A549 (cell line): ENCODE measurements around the gene CDCA3. TPM values are rescaled to one million over a fixed set of nuclear protein-coding genes. Genes with fewer than 3 reads are reported as not detected.

Experiments used
- ATAC-seq, 2 experiments: fragments of 200-7000 bp in 1 of 2; fragments of >200 bp in 1 of 2; cut with Nextera tagmentation in 1 of 2; cut with Tn5 transposase in 1 of 2; 3 replicates each; pipeline versions ENCODE4 v1.8.0 to v1.9.1; 2018 to 2020; ENCODE audit warnings: mild to moderate bottlenecking in 1 of 2, moderate library complexity in 1 of 2
- CTCF ChIA-PET: fragments of 300-600 bp; sonication (Branson Sonifier 250); formaldehyde crosslinking; extraction: SDS; loops from one replicate; lab custom pipeline; 2021; ENCODE audit warnings: antibody characterized with exemption, inconsistent platforms; lab: Yijun Ruan, JAX
- POLR2A ChIA-PET: fragments of 350-600 bp; formaldehyde crosslinking; extraction: SDS; loops from one replicate; lab custom pipeline; 2021; ENCODE audit warnings: antibody characterized with exemption, inconsistent platforms; lab: Yijun Ruan, JAX
- DNase-seq, 2 experiments: peaks; one replicate each; pipeline versions ENCODE4 v3.0.0 to v3.0.0-alpha.2; 2011 to 2016; ENCODE audit warnings: low read depth in 1 of 2, low spot score in 1 of 2
- FAIRE-seq: peaks from 2 replicates; lab custom pipeline; 2011; peaks lifted over from hg19 to GRCh38; lab: Jason Lieb, UNC
- H3K27ac ChIP-seq, 2 experiments: fragments of >200 bp; sonication (Bioruptor Twin); formaldehyde crosslinking; 3 replicates each; pipeline ENCODE4 v1.5.1; 2016 to 2017
- H3K4me1 ChIP-seq: fragments of >200 bp; sonication (Bioruptor Twin); formaldehyde crosslinking; 3 replicates; pipeline ENCODE4 v1.6.1; 2016
- H3K4me2 ChIP-seq: fragments of >200 bp; sonication (Bioruptor Twin); formaldehyde crosslinking; 3 replicates; pipeline ENCODE4 v1.6.1; 2016
- H3K4me3 ChIP-seq: fragments of >200 bp; sonication (Bioruptor Twin); formaldehyde crosslinking; 3 replicates; pipeline ENCODE4 v1.5.1; 2016
- H3K9me3 ChIP-seq: fragments of >200 bp; sonication (Bioruptor Twin); formaldehyde crosslinking; 3 replicates; pipeline ENCODE4 v1.6.1; 2016
- CBX2 ChIP-seq: fragments of 200-600 bp; sonication (generic); IDR thresholded peaks from 2 replicates; pipeline ENCODE4 v1.6.1; 2016; ENCODE audit warnings: low read depth, mild to moderate bottlenecking, borderline replicate concordance
- CBX8 ChIP-seq: fragments of 200-600 bp; sonication (generic); IDR thresholded peaks from 2 replicates; pipeline ENCODE4 v1.6.1; 2016
- CEBPB ChIP-seq, 2 experiments: fragments of >200 bp in 1 of 2; sonication (Bioruptor Twin) in 1 of 2; formaldehyde crosslinking in 1 of 2; IDR thresholded peaks; 2 replicates each; pipeline ENCODE4 v1.6.1; 2012 to 2016
- CHD2 ChIP-seq: fragments of 150-350 bp; IDR thresholded peaks from 2 replicates; pipeline ENCODE4 v1.6.1; 2014; ENCODE audit warnings: low read length; ENCODE audit not compliant: partially characterized antibody
- EHMT2 ChIP-seq: fragments of 200-600 bp; sonication (generic); IDR thresholded peaks from 2 replicates; pipeline ENCODE4 v1.6.1; 2016; ENCODE audit warnings: antibody characterized with exemption, low read depth, mild to moderate bottlenecking, moderate library complexity
- FOSB ChIP-seq: fragments of 250-450 bp; sonication (Bioruptor Pico); IDR thresholded peaks from 2 replicates; pipeline ENCODE4 v1.5.0; 2020; ENCODE audit warnings: mild to moderate bottlenecking, moderate library complexity
- FOSL2 ChIP-seq, 2 experiments: fragments of 450-650 bp in 1 of 2; fragments of >200 bp in 1 of 2; sonication (Bioruptor Twin) in 1 of 2; formaldehyde crosslinking; IDR thresholded peaks; 2 replicates each; pipeline versions ENCODE4 v1.5.0 to v1.6.1; 2016 to 2020; ENCODE audit warnings: mild to moderate bottlenecking in 1 of 2, moderate library complexity in 1 of 2
- HDAC2 ChIP-seq: fragments of 200-600 bp; sonication (generic); IDR thresholded peaks from 2 replicates; pipeline ENCODE4 v1.6.1; 2016
- HEYL ChIP-seq: fragments of 250-450 bp; sonication (Bioruptor Pico); IDR thresholded peaks from 2 replicates; pipeline ENCODE4 v1.8.0; 2021; ENCODE audit warnings: mild to moderate bottlenecking, moderate library complexity
- HOXA7 ChIP-seq: fragments of 250-450 bp; sonication (Bioruptor Pico); IDR thresholded peaks from 2 replicates; pipeline ENCODE4 v1.5.0; 2020; ENCODE audit warnings: mild to moderate bottlenecking, moderate library complexity
- HOXB5 ChIP-seq: fragments of 250-450 bp; sonication (Bioruptor Pico); IDR thresholded peaks from 2 replicates; pipeline ENCODE4 v1.5.0; 2020; ENCODE audit warnings: mild to moderate bottlenecking, moderate library complexity
- JUN ChIP-seq, 2 experiments: fragments of >200 bp; sonication (Bioruptor Twin); formaldehyde crosslinking; IDR thresholded peaks; 2 replicates in 1 of 2; 3 replicates in 1 of 2; pipeline ENCODE4 v1.6.1; 2016 to 2017
- MAFK ChIP-seq: fragments of 450-650 bp; IDR thresholded peaks from 2 replicates; pipeline ENCODE4 v1.6.1; 2014; ENCODE audit not compliant: partially characterized antibody
- MAZ ChIP-seq: fragments of 150-350 bp; IDR thresholded peaks from 2 replicates; pipeline ENCODE4 v1.6.1; 2014; ENCODE audit warnings: antibody characterized with exemption, low read depth, low read length, borderline replicate concordance
- NFE2L2 ChIP-seq: fragments of 150-350 bp; conservative IDR thresholded peaks from 2 replicates; pipeline ENCODE4 v1.6.1; 2014; ENCODE audit warnings: low read length
- NPAS2 ChIP-seq: fragments of 250-450 bp; sonication (Bioruptor Pico); IDR thresholded peaks from 2 replicates; pipeline ENCODE4 v1.8.0; 2022; ENCODE audit warnings: mild to moderate bottlenecking, moderate library complexity, borderline replicate concordance
- NR3C1 ChIP-seq: fragments of >200 bp; sonication (Bioruptor Twin); formaldehyde crosslinking; IDR thresholded peaks from 3 replicates; pipeline ENCODE4 v1.6.1; 2017
- PHF8 ChIP-seq: fragments of 200-600 bp; sonication (generic); IDR thresholded peaks from 2 replicates; pipeline ENCODE4 v1.6.1; 2016; ENCODE audit warnings: low read depth, mild to moderate bottlenecking, antibody characterized with exemption, moderate library complexity, borderline replicate concordance
- POLR2AphosphoS2 ChIP-seq: conservative IDR thresholded peaks from 2 replicates; pipeline ENCODE4 v1.6.1; 2012; ENCODE audit warnings: low read length, improper control_type of control experiment, inconsistent platforms
- RFX5 ChIP-seq: fragments of 450-650 bp; IDR thresholded peaks from 2 replicates; pipeline ENCODE4 v1.7.1; 2014; ENCODE audit warnings: antibody characterized with exemption, mild to moderate bottlenecking, moderate library complexity
- SREBF2 ChIP-seq: fragments of 450-650 bp; IDR thresholded peaks from 2 replicates; pipeline ENCODE4 v1.6.1; 2014; ENCODE audit warnings: mild to moderate bottlenecking, moderate library complexity
- TP53 ChIP-seq: fragments of 250-450 bp; sonication (Bioruptor Pico); IDR thresholded peaks from 2 replicates; pipeline ENCODE4 v1.5.0; 2021; ENCODE audit warnings: mild to moderate bottlenecking, moderate library complexity
- ZC3H11A ChIP-seq: fragments of 450-650 bp; IDR thresholded peaks from 2 replicates; pipeline ENCODE4 v1.6.1; 2014; ENCODE audit warnings: antibody characterized with exemption, mild to moderate bottlenecking
- ZFP36 ChIP-seq: fragments of 450-650 bp; IDR thresholded peaks from 2 replicates; pipeline ENCODE4 v1.6.1; 2014; ENCODE audit warnings: borderline replicate concordance; ENCODE audit not compliant: partially characterized antibody
- ZNF302 ChIP-seq: fragments of 250-450 bp; sonication (Bioruptor Pico); IDR thresholded peaks from 2 replicates; pipeline ENCODE4 v1.9.0; 2021; ENCODE audit warnings: inconsistent platforms, mild to moderate bottlenecking, moderate library complexity
- WGBS: methylation state at CpG from one replicate; pipeline ENCODE4 v1.1.6; 2017; ENCODE audit errors: missing lambda C conversion rate; 5-methylcytosine and 5-hydroxymethylcytosine counted together
- polyA plus RNA-seq, 4 experiments: library from polyadenylated mRNA; depleted of rRNA in 3 of 4; stranded (reverse); fragments of >200 nt; fragmentation: RNase III in 1 of 4; extraction: RNeasy Plus Mini Kit Qiagen cat#74134 plus additional on column Dnase treatment in 1 of 4; gene quantifications; 2 replicates in 3 of 4; 3 replicates in 1 of 4; pipeline ENCODE4 v1.2.3, GENCODE V29; 2011 to 2017
- TF ChIP-seq, protein P1 (sequence below): IDR thresholded peaks from 2 replicates; pipeline ENCODE4 v1.6.1; 2012; ENCODE audit warnings: low read depth, borderline replicate concordance
- TF ChIP-seq, protein P2 (sequence below): IDR thresholded peaks from 2 replicates; pipeline ENCODE4 v1.6.1; 2012
- TF ChIP-seq, protein P3 (sequence below): fragments of 200-600 bp; sonication (generic); IDR thresholded peaks from 2 replicates; pipeline ENCODE4 v1.6.1; 2016; ENCODE audit warnings: antibody characterized with exemption, mild to moderate bottlenecking, moderate library complexity
- TF ChIP-seq, protein P4 (sequence below): fragments of 250-450 bp; sonication (Bioruptor Pico); IDR thresholded peaks from 2 replicates; pipeline ENCODE4 v1.5.0; 2021; ENCODE audit warnings: mild to moderate bottlenecking, moderate library complexity, borderline replicate concordance

The CDCA3 gene
- polyA plus RNA-seq, 2 of the 4 experiments (the other 2 are of a cell fraction): 57.5 to 80.2 TPM

DNA sequence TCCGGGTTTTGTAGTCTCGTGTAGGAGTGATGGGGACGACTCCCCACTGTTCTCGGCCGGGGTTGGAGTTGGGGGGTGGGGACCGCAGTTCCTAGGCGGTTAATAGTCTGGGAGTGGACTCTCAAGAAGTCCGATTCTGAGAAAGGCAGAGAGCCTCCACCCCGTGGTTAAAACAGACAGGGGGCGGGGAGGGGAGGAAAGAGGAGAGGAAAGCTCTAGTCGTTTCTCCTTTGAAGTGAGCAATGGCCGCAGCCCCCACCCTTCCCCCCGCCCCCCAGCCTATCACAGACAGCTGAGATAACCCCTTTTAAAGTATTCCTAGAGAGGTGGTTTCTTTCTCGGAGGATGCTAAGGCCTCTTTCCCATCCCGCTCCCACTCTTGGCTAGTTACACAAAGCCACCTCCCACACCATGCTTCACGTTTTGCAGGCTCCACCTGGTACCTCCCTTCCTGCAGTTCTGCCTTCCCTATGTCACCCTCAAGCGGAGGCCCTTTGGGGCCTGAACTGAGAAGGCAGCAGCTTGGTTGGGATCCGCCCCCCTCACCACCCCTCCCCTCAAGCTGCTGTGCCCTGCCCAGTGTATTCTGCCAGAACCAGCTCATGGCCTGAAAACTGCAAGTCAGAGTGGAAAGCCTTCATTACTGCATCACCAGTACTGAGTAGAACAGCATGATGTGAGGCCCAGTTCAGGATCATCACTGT is 1.7 kb upstream of the CDCA3 start:
- peak overlapping the region; percentile 69 to 82 for H3K27ac ChIP-seq
- peaks cover 23% of the 10 kb centered on the region for H3K4me1 ChIP-seq
- no peaks in the 10 kb centered on the region for H3K9me3 ChIP-seq
- 3% methylated on average over 16 of the region's 18 CpGs for WGBS
- CTCF ChIA-PET: interaction anchor here (0.6 to 10.1 kb wide), 11 partner anchors 8 to 162 kb away, joined by 3 to 117 read pairs (median 4); partner anchors contain the start of genes MLF2, SPSB2 and TPI1
- POLR2A ChIA-PET: interaction anchor here (0.6 to 3.1 kb wide), 15 partner anchors 9 to 164 kb away, joined by 3 to 74 read pairs (median 12); partner anchors contain the start of genes C12orf57, COPS7A, MLF2 and PTMS
- peak in 1 of 2 experiments; percentile 4; a peak in 2 of 6 replicates for ATAC-seq
- peak overlapping the region; percentile 50 for H3K4me3 ChIP-seq
- peak overlapping the region; percentile 99 for H3K4me2 ChIP-seq
- TF ChIP-seq MAFK: no peak
- TF ChIP-seq HOXB5 (CRISPR knock-in tag): no peak
- no peak for TF ChIP-seq ZC3H11A
- TF ChIP-seq HOXA7 (CRISPR knock-in tag): no peak
- TF ChIP-seq CBX2: no peak
- TF ChIP-seq SREBF2: no peak
- no peak for TF ChIP-seq POLR2AphosphoS2
- no peak for TF ChIP-seq RFX5
- no peak for TF ChIP-seq HEYL (CRISPR knock-in tag)
- no peak; a peak in 1 of 5 replicates for TF ChIP-seq JUN (IDR thresholded peaks at IDR 0.05)
- TF ChIP-seq, protein P1, sequence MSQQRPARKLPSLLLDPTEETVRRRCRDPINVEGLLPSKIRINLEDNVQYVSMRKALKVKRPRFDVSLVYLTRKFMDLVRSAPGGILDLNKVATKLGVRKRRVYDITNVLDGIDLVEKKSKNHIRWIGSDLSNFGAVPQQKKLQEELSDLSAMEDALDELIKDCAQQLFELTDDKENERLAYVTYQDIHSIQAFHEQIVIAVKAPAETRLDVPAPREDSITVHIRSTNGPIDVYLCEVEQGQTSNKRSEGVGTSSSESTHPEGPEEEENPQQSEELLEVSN: no peak
- no peak for TF ChIP-seq EHMT2
- no peak for TF ChIP-seq MAZ
- no peak for TF ChIP-seq ZFP36
- TF ChIP-seq CBX8: no peak
- TF ChIP-seq, protein P2, sequence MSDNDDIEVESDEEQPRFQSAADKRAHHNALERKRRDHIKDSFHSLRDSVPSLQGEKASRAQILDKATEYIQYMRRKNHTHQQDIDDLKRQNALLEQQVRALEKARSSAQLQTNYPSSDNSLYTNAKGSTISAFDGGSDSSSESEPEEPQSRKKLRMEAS: no peak
- TF ChIP-seq NPAS2 (CRISPR knock-in tag): no peak
- TF ChIP-seq NFE2L2: no peak
- no peak for TF ChIP-seq ZNF302
- TF ChIP-seq, all 56 proteins: peak for 0
- peak; percentile 48 to 59 for DNase-seq
- FAIRE-seq: no peak

DNA sequence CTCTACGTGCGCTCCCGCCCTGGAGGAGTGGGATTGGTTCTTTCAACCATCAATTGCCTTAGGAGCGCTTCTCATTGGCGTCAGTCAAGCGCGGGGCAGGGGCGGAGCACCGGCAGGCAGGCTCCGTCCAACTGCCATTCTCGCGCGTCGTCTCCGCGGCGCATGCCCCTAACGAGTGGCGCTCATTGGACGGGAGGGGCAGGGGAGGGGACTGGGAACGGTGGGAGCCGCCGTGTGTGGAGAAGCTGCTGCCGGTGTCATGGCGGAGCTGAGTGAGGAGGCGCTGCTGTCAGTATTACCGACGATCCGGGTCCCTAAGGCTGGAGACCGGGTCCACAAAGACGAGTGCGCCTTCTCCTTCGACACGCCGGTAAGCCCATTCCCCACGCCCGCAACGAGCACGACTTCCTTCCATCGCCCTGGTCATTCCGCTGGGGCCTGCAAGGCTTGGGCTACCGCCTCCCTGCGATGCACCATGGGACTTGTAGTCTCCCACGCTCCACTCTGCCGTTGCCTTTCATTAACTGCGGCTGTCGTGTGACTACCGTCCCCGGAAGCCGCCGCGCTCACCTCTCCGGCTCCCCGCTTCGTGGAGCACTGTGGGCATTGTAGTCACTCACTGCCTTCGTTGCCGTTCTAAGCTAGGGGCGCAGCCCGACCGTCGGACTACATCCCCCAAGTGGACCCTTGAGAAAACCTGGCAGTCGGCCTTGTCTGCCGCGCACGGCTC is 1.0 kb upstream of the CDCA3 start, which contains the start of gene USP5:
TSS of gene USP5 (plus strand) at position 230 of the 730 bp plus-strand sequence. CDS start at position 260, 30 bp downstream.
- Histone ChIP-seq H3K27ac (peak within 1 kb of the TSS; percentile 87 to 89), H3K4me1 (peaks cover 23% of the 10 kb centered on the region), H3K4me3 (peak within 1 kb of the TSS; percentile 50), H3K4me2 (peak within 1 kb of the TSS; percentile 99), H3K9me3 (no peaks in the 10 kb centered on the region)
- ATAC-seq (peak; percentile 88 to 91), FAIRE-seq (peak; percentile 94), DNase-seq (peak; percentile 99 to 100)
- CTCF ChIA-PET: interaction anchor here (0.7 to 10.1 kb wide), 14 partner anchors 9 to 110 kb away, joined by 3 to 117 read pairs (median 6); partner anchors contain the start of genes C12orf57, MLF2, PTMS and RNU7-1
- POLR2A ChIA-PET: interaction anchor here (0.6 to 3.1 kb wide), 20 partner anchors 9 to 318 kb away, joined by 3 to 74 read pairs (median 10); partner anchors contain the start of genes C12orf57, COPS7A, GAPDH and GPR162
- WGBS: 1% methylated on average over 51 of the region's 65 CpGs
- TF ChIP-seq FOSB (CRISPR knock-in tag) (no peak), FOSL2 (IDR thresholded peaks at IDR 0.05) (no peak), FOSL2 (CRISPR knock-in tag; IDR thresholded peaks at IDR 0.05) (peak; percentile 41), MAFK (no peak), RFX5 (0 out of 2 replicates have a peak, but pooled peaks have one; percentile 50), HDAC2 (no peak), PHF8 (peak; percentile 87), NR3C1 (no peak), NFE2L2 (no peak), CEBPB (IDR thresholded peaks at IDR 0.05) (no peak), ZC3H11A (no peak), TP53 (no peak), CHD2 (no peak)
- TF ChIP-seq, protein P2: peak; percentile 64
- TF ChIP-seq, protein P3, sequence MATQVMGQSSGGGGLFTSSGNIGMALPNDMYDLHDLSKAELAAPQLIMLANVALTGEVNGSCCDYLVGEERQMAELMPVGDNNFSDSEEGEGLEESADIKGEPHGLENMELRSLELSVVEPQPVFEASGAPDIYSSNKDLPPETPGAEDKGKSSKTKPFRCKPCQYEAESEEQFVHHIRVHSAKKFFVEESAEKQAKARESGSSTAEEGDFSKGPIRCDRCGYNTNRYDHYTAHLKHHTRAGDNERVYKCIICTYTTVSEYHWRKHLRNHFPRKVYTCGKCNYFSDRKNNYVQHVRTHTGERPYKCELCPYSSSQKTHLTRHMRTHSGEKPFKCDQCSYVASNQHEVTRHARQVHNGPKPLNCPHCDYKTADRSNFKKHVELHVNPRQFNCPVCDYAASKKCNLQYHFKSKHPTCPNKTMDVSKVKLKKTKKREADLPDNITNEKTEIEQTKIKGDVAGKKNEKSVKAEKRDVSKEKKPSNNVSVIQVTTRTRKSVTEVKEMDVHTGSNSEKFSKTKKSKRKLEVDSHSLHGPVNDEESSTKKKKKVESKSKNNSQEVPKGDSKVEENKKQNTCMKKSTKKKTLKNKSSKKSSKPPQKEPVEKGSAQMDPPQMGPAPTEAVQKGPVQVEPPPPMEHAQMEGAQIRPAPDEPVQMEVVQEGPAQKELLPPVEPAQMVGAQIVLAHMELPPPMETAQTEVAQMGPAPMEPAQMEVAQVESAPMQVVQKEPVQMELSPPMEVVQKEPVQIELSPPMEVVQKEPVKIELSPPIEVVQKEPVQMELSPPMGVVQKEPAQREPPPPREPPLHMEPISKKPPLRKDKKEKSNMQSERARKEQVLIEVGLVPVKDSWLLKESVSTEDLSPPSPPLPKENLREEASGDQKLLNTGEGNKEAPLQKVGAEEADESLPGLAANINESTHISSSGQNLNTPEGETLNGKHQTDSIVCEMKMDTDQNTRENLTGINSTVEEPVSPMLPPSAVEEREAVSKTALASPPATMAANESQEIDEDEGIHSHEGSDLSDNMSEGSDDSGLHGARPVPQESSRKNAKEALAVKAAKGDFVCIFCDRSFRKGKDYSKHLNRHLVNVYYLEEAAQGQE: no peak
- TF ChIP-seq, protein P4, sequence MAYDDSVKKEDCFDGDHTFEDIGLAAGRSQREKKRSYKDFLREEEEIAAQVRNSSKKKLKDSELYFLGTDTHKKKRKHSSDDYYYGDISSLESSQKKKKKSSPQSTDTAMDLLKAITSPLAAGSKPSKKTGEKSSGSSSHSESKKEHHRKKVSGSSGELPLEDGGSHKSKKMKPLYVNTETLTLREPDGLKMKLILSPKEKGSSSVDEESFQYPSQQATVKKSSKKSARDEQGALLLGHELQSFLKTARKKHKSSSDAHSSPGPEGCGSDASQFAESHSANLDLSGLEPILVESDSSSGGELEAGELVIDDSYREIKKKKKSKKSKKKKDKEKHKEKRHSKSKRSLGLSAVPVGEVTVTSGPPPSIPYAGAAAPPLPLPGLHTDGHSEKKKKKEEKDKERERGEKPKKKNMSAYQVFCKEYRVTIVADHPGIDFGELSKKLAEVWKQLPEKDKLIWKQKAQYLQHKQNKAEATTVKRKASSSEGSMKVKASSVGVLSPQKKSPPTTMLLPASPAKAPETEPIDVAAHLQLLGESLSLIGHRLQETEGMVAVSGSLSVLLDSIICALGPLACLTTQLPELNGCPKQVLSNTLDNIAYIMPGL: no peak
